A673 (cell line): ENCODE results near the gene CACNG8.

Experiments used
- CTCF ChIP-seq: fragments of 300-800, 200-600 bp; sonication (generic); conservative IDR thresholded peaks from 2 replicates; pipeline ENCODE4 v1.5.1; 2017; ENCODE audit warnings: low read depth, mild to moderate bottlenecking, antibody characterized with exemption, low read length, moderate library complexity, mixed read lengths
- EZH2 ChIP-seq: fragments of 200-600 bp; sonication (generic); IDR thresholded peaks from 2 replicates; pipeline ENCODE4 v1.6.1; 2017; ENCODE audit warnings: borderline replicate concordance, low read depth, mild to moderate bottlenecking, mixed read lengths, antibody characterized with exemption, low read length; ENCODE audit not compliant: poor library complexity, severe bottlenecking

GRCh38 chr19:53961523-53962356, 997 bp upstream of the CACNG8 start:
- TF ChIP-seq CTCF (no peak), EZH2 (no peak)
